Glutamatergic neuron (in vitro differentiated cells): ENCODE data around the gene TSPYL4. TPM values are rescaled to one million over a fixed set of nuclear protein-coding genes. Genes with fewer than 3 reads are reported as not detected.

Experiments used
- DNase-seq: peaks from one replicate; pipeline ENCODE4 v3.0.0; 2022
- H3K27ac Mint-ChIP-seq: one replicate; pipeline ENCODE4 v1.8.0; 2020; ENCODE audit warnings: mild to moderate bottlenecking, mixed read lengths, inconsistent platforms; ENCODE audit not compliant: unreplicated experiment
- H3K27me3 Mint-ChIP-seq: one replicate; pipeline ENCODE4 v1.8.0; 2020; ENCODE audit warnings: mild to moderate bottlenecking, moderate library complexity, mixed read lengths, inconsistent platforms; ENCODE audit not compliant: unreplicated experiment
- H3K36me3 Mint-ChIP-seq: one replicate; pipeline ENCODE4 v1.8.0; 2020; ENCODE audit warnings: mild to moderate bottlenecking, mixed read lengths, inconsistent platforms; ENCODE audit not compliant: unreplicated experiment
- H3K4me1 Mint-ChIP-seq: one replicate; pipeline ENCODE4 v1.8.0; 2020; ENCODE audit warnings: mild to moderate bottlenecking, low read depth, mixed read lengths, inconsistent platforms; ENCODE audit not compliant: unreplicated experiment
- H3K4me3 Mint-ChIP-seq: one replicate; pipeline ENCODE4 v1.8.0; 2020; ENCODE audit warnings: mild to moderate bottlenecking, mixed read lengths, inconsistent platforms; ENCODE audit not compliant: unreplicated experiment
- H3K9me3 Mint-ChIP-seq: one replicate; pipeline ENCODE4 v1.8.0; 2020; ENCODE audit warnings: mild to moderate bottlenecking, moderate library complexity, mixed read lengths, inconsistent platforms; ENCODE audit not compliant: unreplicated experiment
- total RNA-seq: library from RNA; stranded (reverse); fragmentation: NEBNext Ultra II Directional; extraction: Animal tissue kit (Norgen Biotek cat#: 25700); gene quantifications from one replicate; pipeline ENCODE4 v1.2.1, GENCODE V29; 2021; ENCODE audit not compliant: unreplicated experiment
- TF ChIP-seq, protein P1 (sequence below): fragments of 200-600 bp; sonication (generic); IDR thresholded peaks from one replicate; pipeline ENCODE4 v1.5.0; 2021; ENCODE audit not compliant: partially characterized antibody, unreplicated experiment

TSPYL4 gene
- total RNA-seq, 1 donor from 2014 or later, result 81.3 TPM

DNA sequence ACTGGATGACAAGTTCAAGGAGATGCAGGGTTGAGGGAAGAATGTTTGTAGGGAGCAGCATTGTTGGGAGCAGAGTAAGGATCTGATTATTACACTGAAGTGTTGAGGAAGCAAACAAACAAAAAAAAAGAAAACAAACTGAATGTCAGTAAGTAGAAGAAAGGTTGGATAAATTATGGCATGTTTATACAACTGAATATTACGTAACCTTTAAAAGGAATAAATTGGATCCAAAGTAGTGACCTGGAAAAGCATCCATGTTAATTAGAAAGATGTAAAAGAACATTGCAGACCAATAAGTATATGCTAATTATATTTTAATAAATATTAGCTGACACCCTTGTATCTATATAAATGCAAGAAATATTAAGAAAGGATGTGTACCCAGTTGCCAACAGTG lies 38.7 kb upstream of the TSPYL4 start:
- H3K9me3 Mint-ChIP-seq, result no peaks in the 10 kb centered on the region
- no peaks in the 10 kb centered on the region for H3K4me1 Mint-ChIP-seq
- no peak overlapping the region for H3K27ac Mint-ChIP-seq
- no peak for DNase-seq
- no peak overlapping the region for H3K4me3 Mint-ChIP-seq
- no peaks in the 10 kb centered on the region for H3K36me3 Mint-ChIP-seq
- H3K27me3 Mint-ChIP-seq, result peaks cover 1% of the 10 kb centered on the region
- TF ChIP-seq, protein P1, sequence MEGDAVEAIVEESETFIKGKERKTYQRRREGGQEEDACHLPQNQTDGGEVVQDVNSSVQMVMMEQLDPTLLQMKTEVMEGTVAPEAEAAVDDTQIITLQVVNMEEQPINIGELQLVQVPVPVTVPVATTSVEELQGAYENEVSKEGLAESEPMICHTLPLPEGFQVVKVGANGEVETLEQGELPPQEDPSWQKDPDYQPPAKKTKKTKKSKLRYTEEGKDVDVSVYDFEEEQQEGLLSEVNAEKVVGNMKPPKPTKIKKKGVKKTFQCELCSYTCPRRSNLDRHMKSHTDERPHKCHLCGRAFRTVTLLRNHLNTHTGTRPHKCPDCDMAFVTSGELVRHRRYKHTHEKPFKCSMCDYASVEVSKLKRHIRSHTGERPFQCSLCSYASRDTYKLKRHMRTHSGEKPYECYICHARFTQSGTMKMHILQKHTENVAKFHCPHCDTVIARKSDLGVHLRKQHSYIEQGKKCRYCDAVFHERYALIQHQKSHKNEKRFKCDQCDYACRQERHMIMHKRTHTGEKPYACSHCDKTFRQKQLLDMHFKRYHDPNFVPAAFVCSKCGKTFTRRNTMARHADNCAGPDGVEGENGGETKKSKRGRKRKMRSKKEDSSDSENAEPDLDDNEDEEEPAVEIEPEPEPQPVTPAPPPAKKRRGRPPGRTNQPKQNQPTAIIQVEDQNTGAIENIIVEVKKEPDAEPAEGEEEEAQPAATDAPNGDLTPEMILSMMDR, result no peak

DNA sequence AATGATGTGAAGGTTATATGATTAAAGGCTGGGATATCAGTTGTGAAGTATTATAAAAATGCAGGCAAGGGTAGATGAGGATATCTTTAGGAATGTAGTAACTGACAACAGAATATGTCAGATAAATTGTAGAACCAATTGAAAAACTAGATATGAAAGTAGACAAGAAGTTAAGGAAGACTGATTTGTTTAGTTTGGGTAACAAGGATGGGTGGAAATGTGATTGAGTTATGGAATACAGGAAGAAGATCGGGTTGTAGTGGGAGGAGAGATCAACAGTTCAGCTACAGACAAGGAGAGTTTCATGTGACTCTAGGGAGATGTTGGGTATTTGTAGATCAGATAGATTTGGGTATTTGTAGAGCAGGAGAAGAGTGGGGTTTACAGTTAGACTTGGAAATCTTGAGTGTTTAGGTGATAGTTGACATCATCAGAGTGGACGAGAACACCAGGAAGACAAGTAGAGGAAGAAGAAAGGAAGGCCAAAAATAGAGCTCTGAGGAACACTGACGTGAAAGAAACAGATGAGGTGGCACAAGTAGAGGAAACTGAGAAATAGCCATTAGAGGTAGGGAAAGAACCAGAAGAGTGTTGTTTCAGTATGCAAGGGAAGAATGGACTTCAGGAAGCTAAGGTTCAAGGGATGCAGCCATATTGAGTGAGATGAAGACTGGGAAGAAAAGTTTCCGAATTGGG lies 38.0 kb upstream of the TSPYL4 start:
- Mint-ChIP-seq H3K27me3 (no peaks in the 10 kb centered on the region), H3K4me3 (no peak overlapping the region), H3K36me3 (no peaks in the 10 kb centered on the region), H3K9me3 (no peaks in the 10 kb centered on the region), H3K27ac (no peak overlapping the region), H3K4me1 (no peaks in the 10 kb centered on the region)
- TF ChIP-seq, protein P1, result no peak
- DNase-seq, result no peak

DNA sequence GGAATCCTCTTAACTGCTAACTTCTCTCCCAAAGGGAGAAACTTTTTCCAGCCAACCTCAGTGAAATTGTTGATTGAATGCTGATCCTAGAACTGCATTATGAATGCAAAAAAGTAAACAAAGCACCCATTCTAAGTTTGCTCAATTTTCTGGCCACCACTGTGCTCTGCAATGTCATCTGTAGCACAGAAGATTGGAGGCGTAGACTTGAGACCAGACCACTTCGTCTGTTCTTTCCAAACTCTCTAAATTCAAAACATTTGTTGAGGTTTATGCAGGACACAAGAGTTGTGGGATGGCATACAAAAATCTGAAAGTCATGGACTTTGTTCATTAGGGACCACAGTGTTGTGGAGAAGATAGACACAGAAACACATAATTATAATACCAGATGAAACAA lies 36.9 kb upstream of the TSPYL4 start:
- TF ChIP-seq, protein P1, result no peak
- Mint-ChIP-seq H3K9me3 (no peaks in the 10 kb centered on the region), H3K4me1 (no peaks in the 10 kb centered on the region), H3K27me3 (no peaks in the 10 kb centered on the region), H3K4me3 (no peak overlapping the region), H3K27ac (no peak overlapping the region), H3K36me3 (no peaks in the 10 kb centered on the region)
- DNase-seq, result no peak

DNA sequence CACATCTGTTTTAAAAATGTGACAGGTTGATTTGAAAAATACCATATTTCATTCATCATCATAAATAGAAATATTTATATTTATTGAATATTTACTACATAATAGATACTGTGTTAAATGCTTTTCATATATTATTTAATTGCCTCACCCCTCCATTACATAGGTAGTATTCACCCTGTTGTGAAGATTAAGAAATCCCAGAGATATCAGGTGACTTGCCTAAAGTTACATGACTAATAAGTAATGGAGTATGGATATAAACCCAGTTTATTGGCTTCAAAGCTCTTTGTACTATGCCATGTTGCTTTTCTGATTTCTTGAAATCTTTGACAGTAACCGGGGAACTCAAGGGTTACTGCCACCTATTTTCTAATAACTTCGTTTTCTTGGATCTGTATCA lies 36.0 kb upstream of the TSPYL4 start:
- no peak for DNase-seq
- Mint-ChIP-seq H3K27me3 (no peaks in the 10 kb centered on the region), H3K4me1 (no peaks in the 10 kb centered on the region), H3K36me3 (no peaks in the 10 kb centered on the region), H3K9me3 (no peaks in the 10 kb centered on the region), H3K4me3 (no peak overlapping the region), H3K27ac (no peak overlapping the region)
- TF ChIP-seq, protein P1, result no peak

DNA sequence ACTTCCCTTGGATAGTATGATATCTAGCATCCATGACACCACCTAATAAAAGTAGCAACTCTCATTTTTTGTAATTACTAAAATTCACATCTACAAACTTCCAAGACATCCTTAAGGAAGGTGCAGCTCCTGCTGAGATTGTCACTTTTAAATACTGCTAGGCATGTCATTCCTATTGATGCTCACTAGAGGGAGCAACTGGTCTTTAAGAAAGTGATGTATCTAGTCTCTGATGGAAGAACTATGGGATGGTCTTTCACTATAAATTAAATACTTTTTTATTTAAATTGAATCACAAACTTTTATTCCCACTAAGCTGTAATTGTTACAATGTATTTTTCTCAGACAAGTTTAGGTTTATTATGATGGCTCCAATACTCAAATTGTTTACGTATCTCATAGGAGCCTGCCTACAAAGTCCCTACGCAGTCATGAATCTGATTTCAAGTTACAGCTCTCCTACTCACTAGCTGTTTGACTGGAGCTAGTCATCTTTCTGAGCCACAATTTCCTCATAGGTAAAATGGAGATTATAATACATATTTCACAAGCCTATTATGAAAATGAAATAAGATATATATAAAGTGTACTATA lies 33.9 kb upstream of the TSPYL4 start:
- no peaks in the 10 kb centered on the region for H3K36me3 Mint-ChIP-seq
- no peak overlapping the region for H3K27ac Mint-ChIP-seq
- TF ChIP-seq, protein P1, result peak; percentile 95
- H3K4me1 Mint-ChIP-seq, result no peaks in the 10 kb centered on the region
- no peak for DNase-seq
- H3K9me3 Mint-ChIP-seq, result no peaks in the 10 kb centered on the region
- H3K27me3 Mint-ChIP-seq, result no peaks in the 10 kb centered on the region
- H3K4me3 Mint-ChIP-seq, result no peak overlapping the region
